Loucy (cell line): ENCODE data around the gene KCNIP3.

Source experiments
- H2AFZ ChIP-seq: fragments of 200-600 bp; sonication (generic); 2 replicates; pipeline ENCODE4 v1.6.0; 2016; ENCODE audit warnings: antibody characterized with exemption, mild to moderate bottlenecking, low read length, moderate library complexity
- H3F3A ChIP-seq: fragments of 200-600 bp; 2 replicates; pipeline ENCODE4 v1.6.0; 2016; ENCODE audit warnings: antibody characterized with exemption, low read depth, mild to moderate bottlenecking
- H3K27me3 ChIP-seq: fragments of 200-600 bp; sonication (generic); 2 replicates; pipeline ENCODE4 v1.6.1; 2014; ENCODE audit warnings: low read length, mild to moderate bottlenecking; ENCODE audit not compliant: insufficient read depth, poor library complexity, severe bottlenecking
- H3K36me3 ChIP-seq: fragments of 200-600 bp; sonication (generic); 2 replicates; pipeline ENCODE4 v1.6.1; 2016; ENCODE audit warnings: low read length; ENCODE audit not compliant: insufficient read depth
- H3K4me1 ChIP-seq: fragments of 200-600 bp; sonication (generic); 2 replicates; pipeline ENCODE4 v1.5.1; 2014; ENCODE audit warnings: low read length, mild to moderate bottlenecking; ENCODE audit not compliant: insufficient read depth, poor library complexity, severe bottlenecking
- H3K4me2 ChIP-seq: fragments of 200-600 bp; sonication (generic); 2 replicates; pipeline ENCODE4 v1.6.0; 2014; ENCODE audit warnings: antibody characterized with exemption, low read length, low read depth, mild to moderate bottlenecking; ENCODE audit not compliant: poor library complexity, severe bottlenecking
- H3K4me3 ChIP-seq: fragments of 200-600 bp; sonication (generic); 2 replicates; pipeline ENCODE4 v1.5.1; 2014; ENCODE audit warnings: low read length, mild to moderate bottlenecking, mixed read lengths; ENCODE audit not compliant: poor library complexity, severe bottlenecking
- H3K79me2 ChIP-seq: fragments of 200-600 bp; sonication (generic); 2 replicates; pipeline ENCODE4 v1.6.1; 2014; ENCODE audit warnings: low read length; ENCODE audit not compliant: insufficient read depth
- H3K9ac ChIP-seq: fragments of 200-600 bp; sonication (generic); 2 replicates; pipeline ENCODE4 v1.6.0; 2014; ENCODE audit warnings: mild to moderate bottlenecking, low read depth, low read length, moderate library complexity; ENCODE audit not compliant: poor library complexity, severe bottlenecking
- H3K9me2 ChIP-seq: fragments of 200-600 bp; sonication (generic); replicated peaks from 2 replicates; pipeline ENCODE4 v1.6.1; 2016; ENCODE audit warnings: low read depth, low read length, mixed read lengths
- H3K9me3 ChIP-seq: fragments of 200-600 bp; sonication (generic); 2 replicates; pipeline ENCODE4 v1.6.1; 2014; ENCODE audit warnings: mild to moderate bottlenecking, antibody characterized with exemption, low read length, low read depth; ENCODE audit not compliant: insufficient read depth
- H4K20me1 ChIP-seq: fragments of 200-600 bp; sonication (generic); 2 replicates; pipeline ENCODE4 v1.6.0; 2014; ENCODE audit warnings: antibody characterized with exemption, low read length, mild to moderate bottlenecking; ENCODE audit not compliant: insufficient read depth, poor library complexity, severe bottlenecking
- EZH2phosphoT487 ChIP-seq: fragments of 200-600 bp; IDR thresholded peaks from 2 replicates; pipeline ENCODE4 v1.6.1; 2018; ENCODE audit warnings: antibody characterized with exemption, mild to moderate bottlenecking, moderate library complexity, borderline replicate concordance
- TF ChIP-seq, protein P1 (sequence below): fragments of 200-600 bp; sonication (generic); conservative IDR thresholded peaks from 2 replicates; pipeline ENCODE4 v1.5.1; 2014; ENCODE audit warnings: mild to moderate bottlenecking, antibody characterized with exemption, low read length

The KCNIP3 gene

DNA sequence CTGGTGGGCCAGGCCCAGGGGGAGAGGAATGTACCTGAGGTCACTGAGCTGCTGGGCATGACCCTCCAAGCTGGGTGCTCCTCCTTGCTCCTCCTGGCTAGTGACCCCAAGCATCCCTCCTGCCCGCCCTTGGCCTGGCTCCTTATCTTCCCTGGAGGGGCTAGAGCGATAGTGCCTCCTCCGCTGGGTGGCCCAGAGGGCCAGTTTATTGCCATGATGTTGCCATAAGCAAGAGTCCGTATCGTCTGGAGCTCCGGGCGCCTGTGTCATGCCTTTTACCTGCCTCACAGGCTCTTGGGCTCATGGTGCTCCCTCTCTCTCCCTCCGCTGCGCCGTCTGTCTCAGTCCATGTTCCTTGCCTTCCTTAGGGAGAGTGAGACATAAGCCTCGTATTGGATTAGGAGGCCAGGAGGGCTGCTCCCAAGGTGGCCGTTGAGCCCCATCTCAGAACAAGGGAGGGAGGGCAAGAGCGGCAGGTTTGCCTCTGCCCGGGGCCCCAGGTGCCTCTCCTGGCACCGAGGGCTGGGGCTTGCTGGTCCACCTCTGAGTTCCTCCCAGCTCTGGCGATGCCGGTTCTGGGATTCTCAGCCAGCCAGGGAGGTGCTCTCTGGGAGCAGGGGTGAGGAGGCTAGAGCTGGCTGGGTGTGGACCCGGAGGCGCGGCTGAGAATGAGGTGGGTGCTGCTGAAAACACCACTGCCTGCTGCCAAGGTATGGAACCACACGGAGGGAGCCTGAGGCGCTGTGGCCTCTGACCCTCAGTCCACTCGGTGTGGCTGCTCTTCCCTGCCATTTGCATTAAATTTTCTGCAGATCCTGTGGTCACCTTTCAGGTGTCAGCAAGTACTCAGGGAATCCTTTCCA, 22.6 kb downstream of the KCNIP3 start:
- no peaks in the 10 kb centered on the region for H3K27me3 ChIP-seq
- no peak overlapping the region for H3K9ac ChIP-seq
- no peaks in the 10 kb centered on the region for H3F3A ChIP-seq
- no peak overlapping the region for H2AFZ ChIP-seq
- no peaks in the 10 kb centered on the region for H4K20me1 ChIP-seq
- no peaks in the 10 kb centered on the region for H3K36me3 ChIP-seq
- no peak overlapping the region for H3K4me3 ChIP-seq
- no peaks in the 10 kb centered on the region for H3K9me3 ChIP-seq
- no peaks in the 10 kb centered on the region for H3K4me1 ChIP-seq
- no peak for TF ChIP-seq EZH2phosphoT487
- TF ChIP-seq, protein P1, sequence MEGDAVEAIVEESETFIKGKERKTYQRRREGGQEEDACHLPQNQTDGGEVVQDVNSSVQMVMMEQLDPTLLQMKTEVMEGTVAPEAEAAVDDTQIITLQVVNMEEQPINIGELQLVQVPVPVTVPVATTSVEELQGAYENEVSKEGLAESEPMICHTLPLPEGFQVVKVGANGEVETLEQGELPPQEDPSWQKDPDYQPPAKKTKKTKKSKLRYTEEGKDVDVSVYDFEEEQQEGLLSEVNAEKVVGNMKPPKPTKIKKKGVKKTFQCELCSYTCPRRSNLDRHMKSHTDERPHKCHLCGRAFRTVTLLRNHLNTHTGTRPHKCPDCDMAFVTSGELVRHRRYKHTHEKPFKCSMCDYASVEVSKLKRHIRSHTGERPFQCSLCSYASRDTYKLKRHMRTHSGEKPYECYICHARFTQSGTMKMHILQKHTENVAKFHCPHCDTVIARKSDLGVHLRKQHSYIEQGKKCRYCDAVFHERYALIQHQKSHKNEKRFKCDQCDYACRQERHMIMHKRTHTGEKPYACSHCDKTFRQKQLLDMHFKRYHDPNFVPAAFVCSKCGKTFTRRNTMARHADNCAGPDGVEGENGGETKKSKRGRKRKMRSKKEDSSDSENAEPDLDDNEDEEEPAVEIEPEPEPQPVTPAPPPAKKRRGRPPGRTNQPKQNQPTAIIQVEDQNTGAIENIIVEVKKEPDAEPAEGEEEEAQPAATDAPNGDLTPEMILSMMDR: no peak
- H3K4me2 ChIP-seq: no peak overlapping the region
- no peaks in the 10 kb centered on the region for H3K9me2 ChIP-seq
- H3K79me2 ChIP-seq: no peaks in the 10 kb centered on the region

DNA sequence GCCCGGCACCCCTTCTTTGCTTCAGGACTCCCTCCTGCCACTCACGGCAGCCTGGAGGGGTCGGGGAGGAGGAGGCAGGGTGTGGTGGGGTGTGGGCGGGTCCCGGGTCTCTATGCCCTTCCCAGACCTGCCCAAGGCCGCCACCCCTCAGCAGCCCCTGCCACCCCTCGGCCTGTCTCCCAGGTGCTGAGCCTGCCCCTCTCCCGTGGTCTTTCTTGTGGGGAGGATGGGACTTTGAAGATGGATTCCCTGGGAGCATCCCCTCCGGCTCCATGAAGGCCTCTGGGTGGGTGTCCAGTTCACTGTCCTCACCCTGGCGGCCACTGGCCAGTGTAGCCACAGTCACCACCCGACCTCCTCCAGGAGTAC, 23.2 kb downstream of the KCNIP3 start:
- no peaks in the 10 kb centered on the region for H3F3A ChIP-seq
- H3K9me2 ChIP-seq: no peaks in the 10 kb centered on the region
- no peak overlapping the region for H2AFZ ChIP-seq
- H3K9ac ChIP-seq: no peak overlapping the region
- no peaks in the 10 kb centered on the region for H3K27me3 ChIP-seq
- no peaks in the 10 kb centered on the region for H3K4me1 ChIP-seq
- no peaks in the 10 kb centered on the region for H3K36me3 ChIP-seq
- H3K4me3 ChIP-seq: no peak overlapping the region
- no peaks in the 10 kb centered on the region for H4K20me1 ChIP-seq
- no peaks in the 10 kb centered on the region for H3K9me3 ChIP-seq
- H3K79me2 ChIP-seq: no peaks in the 10 kb centered on the region
- TF ChIP-seq, protein P1: no peak
- TF ChIP-seq EZH2phosphoT487: no peak
- no peak overlapping the region for H3K4me2 ChIP-seq

DNA sequence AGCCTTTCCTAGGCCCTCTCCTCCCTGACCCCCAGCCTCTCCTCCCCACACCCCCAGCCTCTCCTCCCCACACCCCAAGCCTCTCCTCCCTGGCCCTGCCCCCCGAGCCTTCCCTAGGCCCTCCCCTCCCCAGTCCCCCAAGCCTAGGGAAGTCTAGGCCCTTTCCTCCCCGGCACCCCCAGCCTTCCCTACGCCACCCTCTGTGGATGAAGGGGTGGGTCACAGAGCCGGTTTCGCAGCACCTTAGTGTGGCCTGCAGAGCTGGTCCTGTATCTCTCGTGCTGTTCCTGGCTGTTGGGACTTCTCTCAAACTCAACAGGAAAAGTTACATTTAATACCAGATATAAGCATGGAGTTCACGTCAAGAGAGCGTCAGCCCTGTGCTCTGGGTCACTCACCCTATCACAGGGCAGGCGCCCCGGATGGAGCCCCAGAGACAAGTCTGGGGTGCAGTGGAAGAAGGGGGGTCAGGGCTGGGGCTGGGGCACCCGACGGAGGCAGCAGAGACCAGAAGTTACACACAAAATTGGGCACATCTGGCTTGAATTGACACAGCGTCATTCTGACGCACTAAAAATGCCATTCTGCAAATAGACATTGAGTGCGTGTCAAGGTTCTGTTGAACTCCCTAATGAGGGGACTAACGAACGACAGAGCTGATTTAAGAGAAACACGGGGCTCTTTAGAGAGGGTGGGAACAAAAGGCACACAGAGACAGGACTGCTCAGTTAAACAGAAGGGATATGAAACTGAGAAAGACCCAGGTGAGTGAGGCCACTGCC, 24.0 kb downstream of the KCNIP3 start:
- H3K79me2 ChIP-seq: no peaks in the 10 kb centered on the region
- no peaks in the 10 kb centered on the region for H3K27me3 ChIP-seq
- no peak overlapping the region for H3K4me2 ChIP-seq
- H2AFZ ChIP-seq: no peak overlapping the region
- H3F3A ChIP-seq: no peaks in the 10 kb centered on the region
- H3K9me3 ChIP-seq: no peaks in the 10 kb centered on the region
- no peaks in the 10 kb centered on the region for H3K9me2 ChIP-seq
- TF ChIP-seq EZH2phosphoT487: no peak
- TF ChIP-seq, protein P1: no peak
- H3K9ac ChIP-seq: no peak overlapping the region
- no peaks in the 10 kb centered on the region for H3K4me1 ChIP-seq
- H4K20me1 ChIP-seq: no peaks in the 10 kb centered on the region
- H3K36me3 ChIP-seq: no peaks in the 10 kb centered on the region
- no peak overlapping the region for H3K4me3 ChIP-seq
